Measurements from ENCODE around the gene TEDC2. TPM values are rescaled to one million over a fixed set of nuclear protein-coding genes. Genes with fewer than 3 reads are reported as not detected.

Gene TEDC2, protein sequence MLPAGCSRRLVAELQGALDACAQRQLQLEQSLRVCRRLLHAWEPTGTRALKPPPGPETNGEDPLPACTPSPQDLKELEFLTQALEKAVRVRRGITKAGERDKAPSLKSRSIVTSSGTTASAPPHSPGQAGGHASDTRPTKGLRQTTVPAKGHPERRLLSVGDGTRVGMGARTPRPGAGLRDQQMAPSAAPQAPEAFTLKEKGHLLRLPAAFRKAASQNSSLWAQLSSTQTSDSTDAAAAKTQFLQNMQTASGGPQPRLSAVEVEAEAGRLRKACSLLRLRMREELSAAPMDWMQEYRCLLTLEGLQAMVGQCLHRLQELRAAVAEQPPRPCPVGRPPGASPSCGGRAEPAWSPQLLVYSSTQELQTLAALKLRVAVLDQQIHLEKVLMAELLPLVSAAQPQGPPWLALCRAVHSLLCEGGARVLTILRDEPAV
- 33.7 and 40.7 TPM in 2 replicates for total RNA-seq (2014; rRNA removed; shearing (Covaris generic))

DNA sequence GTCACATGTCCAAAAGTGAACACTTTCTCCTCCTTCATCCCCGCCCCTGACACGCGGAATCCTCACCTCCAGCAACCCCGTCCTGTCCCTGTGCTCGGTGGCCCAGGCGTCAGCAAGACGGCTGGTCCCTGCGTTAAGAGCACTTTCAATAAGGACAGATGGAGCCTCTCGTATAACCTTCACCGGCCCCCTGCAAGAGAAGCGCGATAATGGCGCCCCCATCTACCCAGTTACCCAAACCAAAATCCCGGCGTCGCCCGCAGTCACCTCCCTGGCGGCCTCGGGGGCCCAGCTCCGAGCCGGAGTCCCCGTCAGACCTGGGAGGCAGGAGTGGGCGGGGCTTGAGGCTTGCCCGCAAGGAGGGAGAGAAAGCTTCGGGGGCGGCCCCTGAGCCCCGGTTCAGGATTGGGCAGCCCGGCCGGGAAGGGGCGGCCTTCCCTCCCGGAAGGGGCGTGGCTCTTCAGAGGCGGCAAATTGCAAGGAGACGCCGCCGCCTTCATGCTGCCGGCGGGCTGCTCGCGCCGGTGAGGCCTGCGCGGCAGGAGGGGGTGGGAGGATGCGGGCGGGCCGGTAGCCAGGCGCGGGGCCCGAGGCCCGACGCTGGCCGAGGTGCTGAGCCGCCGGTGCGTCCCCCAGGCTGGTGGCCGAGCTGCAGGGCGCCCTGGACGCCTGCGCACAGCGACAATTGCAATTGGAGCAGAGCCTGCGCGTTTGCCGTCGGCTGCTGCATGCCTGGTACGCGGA lies at the start of gene TEDC2:
TSS of gene TEDC2 (plus strand) at position 463 of the 744 bp plus-strand sequence. CDS start at position 499, 36 bp downstream.

DNA sequence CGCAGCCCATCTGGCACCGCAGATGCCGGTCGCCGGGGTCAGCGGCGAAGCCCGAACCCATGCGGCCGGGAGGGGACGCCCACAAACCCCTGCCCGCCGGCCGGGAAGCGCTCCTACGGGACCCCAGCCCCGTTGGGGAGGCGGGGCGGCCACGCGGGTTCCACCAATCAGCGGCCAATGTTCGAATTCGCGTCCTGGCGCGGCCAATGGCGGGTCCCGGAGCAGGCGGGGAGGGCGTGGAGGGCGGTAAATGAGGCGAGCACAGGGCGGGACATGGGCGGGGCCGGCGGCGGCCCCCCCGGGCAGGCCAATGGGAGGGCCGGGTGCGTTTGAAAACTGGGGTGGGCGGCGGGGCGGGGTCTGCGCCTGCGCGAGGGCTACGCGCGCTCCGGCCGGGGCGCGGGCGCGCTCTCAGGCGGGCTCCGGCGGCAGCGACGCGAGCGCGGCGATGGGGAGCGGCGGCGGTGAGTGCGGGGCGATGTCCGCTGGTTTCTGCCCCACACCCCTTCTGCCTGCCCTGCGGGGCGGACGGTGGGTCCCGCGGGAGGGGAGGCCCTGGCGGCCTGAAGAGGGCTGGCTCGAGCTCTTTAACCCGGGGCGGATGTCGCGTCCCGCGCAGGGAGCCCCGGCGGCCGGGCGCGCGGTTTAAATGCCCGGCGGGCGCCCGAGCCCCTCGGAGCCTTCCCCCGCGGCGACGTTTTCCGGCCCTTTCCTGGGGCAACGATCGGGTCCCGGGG lies 30.7 kb upstream of the TEDC2 start, which contains the start of gene CCNF:
TSS of gene CCNF (plus strand) at position 414 of the 737 bp plus-strand sequence. CDS start at position 449, 35 bp downstream.

GRCh38 chr16:2471016-2471652 lies 11.2 kb downstream of the TEDC2 start, which contains the start of gene NTN3:
Gene NTN3, plus strand, starts transcription at chr16:2471297. Its CDS starts 405 bp downstream, at chr16:2471702.

GRCh38 chr16:2474877-2475412 lies 15.0 kb downstream of the TEDC2 start, which contains the start of gene TBC1D24:
Gene TBC1D24, plus strand, starts transcription at chr16:2475127. Its CDS starts 21,022 bp downstream, at chr16:2496149.

DNA sequence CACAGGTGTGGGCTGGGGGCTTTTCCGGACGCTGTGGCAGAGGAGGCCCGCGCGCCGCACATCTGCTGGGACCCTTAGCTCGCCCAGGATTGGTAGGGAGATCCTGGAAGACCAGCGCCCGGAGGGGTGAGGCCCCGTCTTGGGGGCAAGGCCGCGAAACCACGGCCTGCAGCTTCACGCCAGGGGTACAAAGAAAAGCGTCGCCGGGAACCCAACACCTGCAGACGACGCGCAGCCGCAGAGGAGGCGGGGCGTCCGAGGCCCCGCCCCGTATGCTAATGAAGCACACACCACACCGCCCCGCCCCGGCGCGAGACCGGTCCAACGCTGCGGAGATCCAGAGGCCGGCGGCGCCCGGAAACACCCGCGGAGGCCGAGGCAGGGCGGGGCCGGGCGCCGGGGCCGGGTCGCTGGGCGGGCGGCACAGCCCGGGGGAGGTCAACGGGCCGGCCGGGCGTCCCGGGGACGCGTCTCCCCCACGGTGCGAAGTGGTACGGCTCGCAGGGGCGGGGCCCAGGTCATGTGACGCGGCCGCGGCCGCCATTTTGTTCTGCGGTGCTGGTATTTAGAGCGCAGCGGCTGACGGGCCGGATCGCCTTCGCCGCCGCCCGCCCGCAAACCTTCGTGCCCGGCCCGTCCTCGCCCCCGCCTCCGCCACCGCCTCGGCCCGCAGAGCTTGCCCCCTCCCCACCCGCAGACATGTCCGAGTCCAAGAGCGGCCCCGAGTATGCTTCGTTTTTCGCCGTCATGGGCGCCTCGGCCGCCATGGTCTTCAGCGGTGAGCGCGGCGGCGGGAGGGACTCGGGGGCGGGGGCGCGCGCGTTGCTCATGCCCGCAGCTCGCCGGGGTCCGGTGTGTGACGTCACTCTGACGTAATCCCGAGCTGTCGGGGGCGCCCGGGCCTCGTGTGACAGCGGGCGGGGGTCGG lies 53.8 kb downstream of the TEDC2 start, which contains the start of gene ATP6V0C:
TSS of gene ATP6V0C (plus strand) at position 548 of the 928 bp plus-strand sequence. CDS start at position 700, 152 bp downstream.

Small RNAs within 50 kb of the gene (small RNA-seq; reads per million reads assigned to genes)
- gene MIR6768: not detected

Other genes with a start within 250 kb of the TEDC2 start
- gene BRICD5, start 249.2 kb upstream of the TEDC2 start, total RNA-seq (2014; rRNA removed; shearing (Covaris generic)): 1.3 and 3.0 TPM in 2 replicates
- 19.2 and 26.6 TPM in 2 replicates for gene PGP, start 245.3 kb upstream of the TEDC2 start, total RNA-seq (2014; rRNA removed; shearing (Covaris generic))
- 40.0 and 47.9 TPM in 2 replicates for gene E4F1, start 236.5 kb upstream of the TEDC2 start, total RNA-seq (2014; rRNA removed; shearing (Covaris generic))
- 1.0 and 1.5 TPM in 2 replicates for gene DNASE1L2, start 223.7 kb upstream of the TEDC2 start, total RNA-seq (2014; rRNA removed; shearing (Covaris generic))
- 86.9 and 97.5 TPM in 2 replicates for gene ECI1, start 208.5 kb upstream of the TEDC2 start, total RNA-seq (2014; rRNA removed; shearing (Covaris generic))
- gene RNPS1, start 192.0 kb upstream of the TEDC2 start, total RNA-seq (2014; rRNA removed; shearing (Covaris generic)): 254 and 259 TPM in 2 replicates
- 0.40 and 0.60 TPM in 2 replicates for gene ABCA3, start 119.4 kb upstream of the TEDC2 start, total RNA-seq (2014; rRNA removed; shearing (Covaris generic))
- gene CCNF, start 30.7 kb upstream of the TEDC2 start, total RNA-seq (2014; rRNA removed; shearing (Covaris generic)): 39.2 and 42.2 TPM in 2 replicates
- 0.37 and 0.64 TPM in 2 replicates for gene NTN3, start 11.2 kb downstream of the TEDC2 start, total RNA-seq (2014; rRNA removed; shearing (Covaris generic))
- gene TBC1D24, start 15.0 kb downstream of the TEDC2 start, total RNA-seq (2014; rRNA removed; shearing (Covaris generic)): 12.4 and 13.9 TPM in 2 replicates
- gene ATP6V0C, start 53.8 kb downstream of the TEDC2 start, total RNA-seq (2014; rRNA removed; shearing (Covaris generic)): 28.7 and 48.4 TPM in 2 replicates
- gene AMDHD2, start 60.3 kb downstream of the TEDC2 start, total RNA-seq (2014; rRNA removed; shearing (Covaris generic)): 47.6 and 52.2 TPM in 2 replicates
- 0.45 TPM in 1 of 2 replicates, not detected in the other for gene CEMP1, start 71.3 kb downstream of the TEDC2 start, total RNA-seq (2014; rRNA removed; shearing (Covaris generic))
- 11.7 and 14.0 TPM in 2 replicates for gene PDPK1, start 77.9 kb downstream of the TEDC2 start, total RNA-seq (2014; rRNA removed; shearing (Covaris generic))
- gene KCTD5, start 222.4 kb downstream of the TEDC2 start, total RNA-seq (2014; rRNA removed; shearing (Covaris generic)): 37.5 and 40.6 TPM in 2 replicates

Measured in A375 (cell line).